Body of pancreas (tissue), 4 donors: ENCODE measurements around the gene BHLHE40. TPM values are rescaled to one million over a fixed set of nuclear protein-coding genes. Genes with fewer than 3 reads are reported as not detected.
"Not testable (repeated sequence)": the region's sequence is repeated elsewhere in the genome, so short reads cannot be mapped to it uniquely, and the experiment has no call there.

Experiments used
- ATAC-seq: fragments of 150-250 bp; one replicate; pipeline ENCODE4 v1.9.1; 2016
- DNase-seq, 4 donors: peaks; one replicate each; pipeline ENCODE4 v3.0.0-alpha.2; 2019
- H3K27ac ChIP-seq, 4 donors: fragments of 200-600 bp; sonication (generic); 1 replicate in 3 of 4; 2 replicates in 1 of 4; pipeline versions ENCODE4 v1.5.1 to v1.6.1; 2016 to 2019; ENCODE audit warnings: mild to moderate bottlenecking in 1 of 4, mixed read lengths in 1 of 4, moderate library complexity in 1 of 4
- H3K27me3 ChIP-seq, 2 donors: fragments of 200-600 bp; sonication (generic); one replicate each; pipeline ENCODE4 v1.6.0; 2016; ENCODE audit warnings: mild to moderate bottlenecking in 1 of 2
- H3K36me3 ChIP-seq, 2 donors: fragments of 200-600 bp; sonication (generic); replicated peaks in 1 of 2; 2 replicates each; pipeline ENCODE4 v1.5.1; 2016; ENCODE audit warnings: low read depth in 2 of 2; ENCODE audit not compliant: insufficient read depth in 1 of 2
- H3K4me1 ChIP-seq: fragments of 200-600 bp; sonication (generic); one replicate; pipeline ENCODE4 v1.6.0; 2016
- H3K4me3 ChIP-seq, 2 donors: fragments of 200-600 bp; sonication (generic); 1 replicate in 1 of 2; 2 replicates in 1 of 2; pipeline ENCODE4 v1.5.1; 2016 to 2019
- H3K9me3 ChIP-seq, 3 donors: fragments of 200-600 bp; sonication (generic); 1 replicate in 2 of 3; 2 replicates in 1 of 3; pipeline ENCODE4 v1.5.1; 2016
- POLR2A ChIP-seq, 3 donors: fragments of 450-650 bp; IDR thresholded peaks; one replicate each; pipeline ENCODE4 v1.6.1; 2016; ENCODE audit warnings: antibody characterized with exemption in 3 of 3, mild to moderate bottlenecking in 2 of 3
- WGBS, 2 donors: methylation state at CpG; one replicate each; pipeline ENCODE4 v1.1.5; 2017; 5-methylcytosine and 5-hydroxymethylcytosine counted together
- intact Hi-C: fragments of 100-400 bp; cut with DNase I; formaldehyde crosslinking; loops from one replicate; pipeline ENCODE4 v1.15.1; 2023
- total RNA-seq, 2 donors: library from RNA; depleted of rRNA; stranded (reverse); fragments of >200 nt; gene quantifications; one replicate each; pipeline ENCODE4 v1.1.0, GENCODE V29; 2016
- TF ChIP-seq, protein P1 (sequence below), 7 experiments: fragments of 450-650 bp in 4 of 7; fragments of 200-600 bp in 3 of 7; sonication (generic) in 3 of 7; IDR thresholded peaks; one replicate each; pipeline ENCODE4 v1.5.1; 2016 to 2019; ENCODE audit warnings: antibody characterized with exemption in 7 of 7

The BHLHE40 gene
- total RNA-seq, 2 donors from 2014 or later, result 28.5 to 30.3 TPM

- no peaks in the 10 kb centered on the region for H3K4me1 ChIP-seq
- no peaks in the 10 kb centered on the region for H3K27me3 ChIP-seq
- intact Hi-C loops, result no loop called here
- H3K4me3 ChIP-seq, result no peak overlapping the region
- no peaks in the 10 kb centered on the region for H3K36me3 ChIP-seq
- WGBS, 2 donors, result 82 to 95% methylated on average over 2 of the region's 2 CpGs
- H3K27ac ChIP-seq, result no peak overlapping the region
- DNase-seq (no peak), ATAC-seq (no peak)
- TF ChIP-seq POLR2A (IDR thresholded peaks at IDR 0.05), result no peak
- TF ChIP-seq, protein P1, sequence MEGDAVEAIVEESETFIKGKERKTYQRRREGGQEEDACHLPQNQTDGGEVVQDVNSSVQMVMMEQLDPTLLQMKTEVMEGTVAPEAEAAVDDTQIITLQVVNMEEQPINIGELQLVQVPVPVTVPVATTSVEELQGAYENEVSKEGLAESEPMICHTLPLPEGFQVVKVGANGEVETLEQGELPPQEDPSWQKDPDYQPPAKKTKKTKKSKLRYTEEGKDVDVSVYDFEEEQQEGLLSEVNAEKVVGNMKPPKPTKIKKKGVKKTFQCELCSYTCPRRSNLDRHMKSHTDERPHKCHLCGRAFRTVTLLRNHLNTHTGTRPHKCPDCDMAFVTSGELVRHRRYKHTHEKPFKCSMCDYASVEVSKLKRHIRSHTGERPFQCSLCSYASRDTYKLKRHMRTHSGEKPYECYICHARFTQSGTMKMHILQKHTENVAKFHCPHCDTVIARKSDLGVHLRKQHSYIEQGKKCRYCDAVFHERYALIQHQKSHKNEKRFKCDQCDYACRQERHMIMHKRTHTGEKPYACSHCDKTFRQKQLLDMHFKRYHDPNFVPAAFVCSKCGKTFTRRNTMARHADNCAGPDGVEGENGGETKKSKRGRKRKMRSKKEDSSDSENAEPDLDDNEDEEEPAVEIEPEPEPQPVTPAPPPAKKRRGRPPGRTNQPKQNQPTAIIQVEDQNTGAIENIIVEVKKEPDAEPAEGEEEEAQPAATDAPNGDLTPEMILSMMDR (IDR thresholded peaks at IDR 0.05), result no peak
- H3K9me3 ChIP-seq, result no peaks in the 10 kb centered on the region
Observed at GRCh38 chr3:4956738-4957137, 22.5 kb upstream of the BHLHE40 start.

- intact Hi-C loops, result no loop called here
- no peaks in the 10 kb centered on the region for H3K36me3 ChIP-seq
- no peak overlapping the region for H3K27ac ChIP-seq
- DNase-seq (no peak), ATAC-seq (no peak)
- 86 to 97% methylated on average over 3 of the region's 3 CpGs for WGBS, 2 donors
- no peaks in the 10 kb centered on the region for H3K9me3 ChIP-seq
- no peak overlapping the region for H3K4me3 ChIP-seq
- H3K27me3 ChIP-seq, result no peaks in the 10 kb centered on the region
- TF ChIP-seq POLR2A (IDR thresholded peaks at IDR 0.05), result no peak
- TF ChIP-seq, protein P1 (IDR thresholded peaks at IDR 0.05), result no peak
- H3K4me1 ChIP-seq, result no peaks in the 10 kb centered on the region
Observed at GRCh38 chr3:4957978-4958377, 21.3 kb upstream of the BHLHE40 start.

DNA sequence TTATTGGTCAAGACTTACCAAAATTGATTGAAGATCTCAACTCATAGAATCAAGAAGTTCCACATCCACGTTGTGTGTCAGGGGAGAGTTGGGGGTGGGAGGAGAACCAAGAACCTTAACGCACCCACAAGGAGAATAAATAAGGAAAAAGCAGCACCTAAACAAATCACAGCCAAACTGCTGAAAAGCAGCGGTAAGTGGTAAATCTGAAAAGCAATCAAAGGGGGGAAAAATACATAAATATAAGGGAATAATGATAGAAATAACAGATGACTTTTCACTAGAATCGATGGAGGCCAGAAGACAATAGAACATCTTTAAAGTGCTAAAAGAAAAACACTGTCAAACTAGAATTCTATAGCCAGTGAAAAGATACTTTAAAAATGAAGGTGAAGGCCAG is 20.1 kb upstream of the BHLHE40 start:
- Histone ChIP-seq H3K4me1 (no peaks in the 10 kb centered on the region), H3K27me3 (no peaks in the 10 kb centered on the region), H3K36me3 (no peaks in the 10 kb centered on the region), H3K27ac (no peak overlapping the region), H3K9me3 (no peaks in the 10 kb centered on the region), H3K4me3 (no peak overlapping the region)
- TF ChIP-seq POLR2A (IDR thresholded peaks at IDR 0.05), result no peak
- TF ChIP-seq, protein P1 (IDR thresholded peaks at IDR 0.05), result no peak
- intact Hi-C loops, result no loop called here
- ATAC-seq (no peak), DNase-seq (no peak)
- WGBS, 2 donors, result 68 to 70% methylated on average over 4 of the region's 4 CpGs

GRCh38 chr3:4961865-4962264 is 17.4 kb upstream of the BHLHE40 start:
- H3K4me1 ChIP-seq, H3K36me3 ChIP-seq, H3K27me3 ChIP-seq, intact Hi-C loops, H3K4me3 ChIP-seq, H3K9me3 ChIP-seq, DNase-seq, H3K27ac ChIP-seq, ATAC-seq: not testable (repeated sequence)
- WGBS, 2 donors, result 83 to 93% methylated on average over 1 to 2 of the region's 2 CpGs

GRCh38 chr3:4963669-4964570 is 15.3 kb upstream of the BHLHE40 start:
- Histone ChIP-seq H3K36me3 (no peaks in the 10 kb centered on the region), H3K9me3 (no peaks in the 10 kb centered on the region), H3K27ac (no peak overlapping the region), H3K4me3 (no peak overlapping the region), H3K27me3 (no peaks in the 10 kb centered on the region), H3K4me1 (no peaks in the 10 kb centered on the region)
- TF ChIP-seq, protein P1 (IDR thresholded peaks at IDR 0.05), result no peak
- no peak for TF ChIP-seq POLR2A (IDR thresholded peaks at IDR 0.05)
- DNase-seq (no peak), ATAC-seq (no peak)
- intact Hi-C loops, result no loop called here
- 90 to 94% methylated on average over 1 of the region's 1 CpG for WGBS, 2 donors

GRCh38 chr3:4966006-4966405 is 13.2 kb upstream of the BHLHE40 start:
- H3K27me3 ChIP-seq, ATAC-seq, H3K27ac ChIP-seq, H3K4me1 ChIP-seq, H3K36me3 ChIP-seq, H3K9me3 ChIP-seq, DNase-seq, intact Hi-C loops, H3K4me3 ChIP-seq: not testable (repeated sequence)
- whole genome bisulfite sequencing, 2 donors, result 60 to 63% methylated on average over 5 of the region's 5 CpGs

DNA sequence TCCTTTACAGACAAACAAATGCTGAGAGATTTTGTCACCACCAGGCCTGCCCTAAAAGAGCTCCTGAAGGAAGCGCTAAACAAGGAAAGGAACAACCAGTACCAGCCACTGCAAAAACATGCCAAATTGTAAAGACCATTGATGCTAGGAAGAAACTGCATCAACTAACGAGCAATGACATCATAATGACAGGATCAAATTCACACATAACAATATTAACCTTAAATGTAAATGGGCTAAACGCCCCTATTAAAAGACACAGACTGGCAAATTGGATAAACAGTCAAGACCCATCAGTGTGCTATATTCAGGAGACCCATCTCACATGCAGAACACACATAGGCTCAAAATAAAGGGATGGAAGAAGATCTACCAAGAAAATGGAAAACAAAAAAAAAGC is 11.6 kb upstream of the BHLHE40 start:
- WGBS, 2 donors, result 86 to 93% methylated on average over 3 of the region's 3 CpGs
- H3K4me1 ChIP-seq, H3K27ac ChIP-seq, intact Hi-C loops, DNase-seq, ATAC-seq, H3K4me3 ChIP-seq, H3K27me3 ChIP-seq, H3K9me3 ChIP-seq, H3K36me3 ChIP-seq: not testable (repeated sequence)

DNA sequence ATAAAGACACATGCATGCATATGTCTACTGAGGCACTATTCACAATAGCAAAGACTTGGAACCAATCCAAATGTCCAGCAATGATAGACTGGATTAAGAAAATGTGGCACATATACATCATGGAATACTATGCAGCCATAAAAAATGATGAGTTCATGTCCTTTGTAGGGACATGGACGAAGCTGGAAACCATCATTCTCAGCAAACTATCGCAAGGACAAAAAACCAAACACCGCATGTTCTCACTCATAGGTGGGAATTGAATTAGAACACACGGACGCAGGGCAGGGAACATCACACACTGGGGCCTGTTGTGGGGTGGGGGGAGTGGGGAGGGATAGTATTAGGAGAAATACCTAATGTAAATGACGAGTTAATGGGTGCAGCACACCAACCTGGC is 7.8 kb upstream of the BHLHE40 start:
- H3K36me3 ChIP-seq, H3K27me3 ChIP-seq, DNase-seq, ATAC-seq, H3K9me3 ChIP-seq, H3K4me3 ChIP-seq, intact Hi-C loops, H3K27ac ChIP-seq: not testable (repeated sequence)
- 92 to 98% methylated on average over 6 of the region's 6 CpGs for WGBS, 2 donors
- H3K4me1 ChIP-seq, result peaks cover 13% of the 10 kb centered on the region
